Lung (tissue), 12 donors: ENCODE measurements around the gene EIF3K. TPM values are rescaled to one million over a fixed set of nuclear protein-coding genes. Genes with fewer than 3 reads are reported as not detected.
"Not testable (repeated sequence)": the region's sequence is repeated elsewhere in the genome, so short reads cannot be mapped to it uniquely, and the experiment has no call there.

Source experiments
- ATAC-seq: fragments of 200-7000 bp; cut with Tn5 transposase; one replicate; pipeline ENCODE4 v1.9.1; 2020; ENCODE audit warnings: moderate number of reproducible peaks; ENCODE audit not compliant: insufficient read depth, low FRiP score
- DNase-seq, 3 donors: peaks; one replicate each; pipeline ENCODE4 v3.0.0-alpha.2; 2013 to 2017
- H3K27ac ChIP-seq, 2 donors: one replicate each; pipeline ENCODE4 v1.5.1; 2013; ENCODE audit warnings: mild to moderate bottlenecking in 2 of 2, moderate library complexity in 2 of 2, control low read depth in 1 of 2, inconsistent platforms in 1 of 2, low read depth in 1 of 2, low read length in 1 of 2
- H3K27me3 ChIP-seq, 3 donors: one replicate each; pipeline ENCODE4 v1.5.1; 2013; ENCODE audit warnings: low read length in 2 of 3; ENCODE audit not compliant: control insufficient read depth in 3 of 3, insufficient read depth in 3 of 3
- H3K36me3 ChIP-seq, 4 donors: one replicate each; pipeline ENCODE4 v1.5.1; 2013; ENCODE audit warnings: low read length in 4 of 4, mild to moderate bottlenecking in 1 of 4, moderate library complexity in 1 of 4; ENCODE audit not compliant: control insufficient read depth in 4 of 4, insufficient read depth in 4 of 4
- H3K4me1 ChIP-seq, 5 donors: one replicate each; pipeline ENCODE4 v1.5.1; 2013; ENCODE audit warnings: low read length in 5 of 5, mild to moderate bottlenecking in 2 of 5, moderate library complexity in 1 of 5; ENCODE audit not compliant: control insufficient read depth in 5 of 5, insufficient read depth in 5 of 5
- H3K4me3 ChIP-seq: one replicate; pipeline ENCODE4 v1.5.1; 2013; ENCODE audit warnings: mild to moderate bottlenecking, control low read depth, moderate library complexity
- H3K9ac ChIP-seq, 2 donors: one replicate each; pipeline ENCODE4 v1.5.1; 2013; ENCODE audit warnings: low read length in 2 of 2, control low read depth in 1 of 2; ENCODE audit not compliant: insufficient read depth in 1 of 2
- H3K9me3 ChIP-seq, 4 donors: one replicate each; pipeline ENCODE4 v1.5.1; 2013; ENCODE audit warnings: low read length in 3 of 4, mild to moderate bottlenecking in 1 of 4, moderate library complexity in 1 of 4; ENCODE audit not compliant: control insufficient read depth in 4 of 4, insufficient read depth in 3 of 4
- CTCF ChIP-seq: IDR thresholded peaks from 2 replicates; pipeline ENCODE4 v1.5.1; 2012; ENCODE audit warnings: mild to moderate bottlenecking; ENCODE audit errors: control extremely low read depth, extremely low read depth
- WGBS, 2 donors: extraction: QIAGEN DNeasy Blood & Tissue Kit; methylation state at CpG; one replicate each; pipeline ENCODE4 v1.1.7; 2013; 5-methylcytosine and 5-hydroxymethylcytosine counted together
- polyA plus RNA-seq, 2 donors: library from polyadenylated mRNA; stranded (reverse); fragments of 200-250 nt; gene quantifications; one replicate each; pipeline ENCODE4 v1.2.1, GENCODE V29; 2013
- total RNA-seq, 2 donors: library from RNA; depleted of rRNA in 1 of 2; stranded (reverse); fragments of >200 nt in 1 of 2; gene quantifications; one replicate each; pipeline ENCODE4 v1.2.1, GENCODE V29; 2014 to 2021
- donor health status: control.
- donor health status: control.
- donor health status: Bipolar disorder and iron deficiency.
- donor health status: healthy.
- donor health status: DM: yes; HTN: yes; CAD: no.

EIF3K gene
- total and polyA plus RNA-seq, 4 donors: 142 to 344 (median 255) TPM

- H3K9ac ChIP-seq: no peak overlapping the region
- ATAC-seq: no peak
- peaks cover 18 to 54% (median 35%) of the 10 kb centered on the region in 4 donors for H3K36me3 ChIP-seq
- DNase-seq: no peak
- 86 to 92% methylated on average over 3 of the region's 3 CpGs for WGBS, 2 donors
- H3K9me3 ChIP-seq: no peaks in the 10 kb centered on the region
- H3K4me1 ChIP-seq: peaks cover 2 to 5% (median 4%) of the 10 kb centered on the region in 5 donors
- H3K4me3 ChIP-seq: no peak overlapping the region
- no peak overlapping the region for H3K27ac ChIP-seq
- no peaks in the 10 kb centered on the region for H3K27me3 ChIP-seq
- no peak for TF ChIP-seq CTCF
These were observed 5.8 kb downstream of the EIF3K start for GRCh38 chr19:38624822-38625221.

- ATAC-seq (no peak), DNase-seq (no peak)
- WGBS, 2 donors: 94 to 97% methylated on average over 4 of the region's 4 CpGs
- no peak for TF ChIP-seq CTCF
- Histone ChIP-seq H3K9me3 (no peaks in the 10 kb centered on the region), H3K27ac (no peak overlapping the region), H3K27me3 (no peaks in the 10 kb centered on the region), H3K36me3 (peaks cover 17 to 48% (median 30%) of the 10 kb centered on the region in 4 donors), H3K4me1 (no peaks in the 10 kb centered on the region), H3K9ac (no peak overlapping the region), H3K4me3 (no peak overlapping the region)
These were observed 7.4 kb downstream of the EIF3K start for GRCh38 chr19:38626401-38626800.

- peaks cover 0 to 2% (median 0%) of the 10 kb centered on the region in 4 donors for H3K9me3 ChIP-seq
- TF ChIP-seq CTCF: no peak
These were observed 10.6 kb downstream of the EIF3K start for GRCh38 chr19:38629568-38629967.

DNA sequence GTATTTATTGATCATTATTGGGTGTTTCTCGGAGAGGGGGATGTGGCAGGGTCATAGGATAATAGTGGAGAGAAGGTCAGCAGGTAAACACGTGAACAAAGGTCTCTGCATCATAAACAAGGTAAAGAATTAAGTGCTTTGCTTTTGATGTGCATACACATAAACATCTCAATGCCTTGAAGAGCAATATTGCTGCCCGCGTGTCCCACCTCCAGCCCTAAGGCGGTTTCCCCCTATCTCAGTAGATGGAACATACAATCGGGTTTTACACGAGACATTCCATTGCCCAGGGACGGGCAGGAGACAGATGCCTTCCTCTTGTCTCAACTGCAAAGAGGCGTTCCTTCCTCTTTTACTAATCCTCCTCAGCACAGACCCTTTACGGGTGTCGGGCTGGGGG is 12.3 kb downstream of the EIF3K start:
- Histone ChIP-seq H3K27ac (peak overlapping the region in 1 of 2 donors; percentile 49), H3K36me3 (peaks cover 8 to 30% (median 21%) of the 10 kb centered on the region in 4 donors)
- WGBS, 2 donors: 38 to 49% methylated on average over 11 of the region's 11 CpGs
- H3K27me3 ChIP-seq, H3K4me3 ChIP-seq, ATAC-seq, H3K9me3 ChIP-seq, H3K4me1 ChIP-seq, DNase-seq, H3K9ac ChIP-seq: not testable (repeated sequence)

More at GRCh38 chr19:38629568-38629967, 10.6 kb downstream of the EIF3K start:
- Histone ChIP-seq H3K4me3 (no peak overlapping the region), H3K4me1 (no peaks in the 10 kb centered on the region), H3K36me3 (peaks cover 8 to 42% (median 20%) of the 10 kb centered on the region in 4 donors), H3K9ac (no peak overlapping the region), H3K27me3 (no peaks in the 10 kb centered on the region), H3K27ac (no peak overlapping the region)
- WGBS, 2 donors: 90 to 98% methylated on average over 6 of the region's 6 CpGs
- DNase-seq: no peak
- ATAC-seq: no peak

- H3K4me1 ChIP-seq, ATAC-seq, H3K27me3 ChIP-seq, H3K9ac ChIP-seq, H3K9me3 ChIP-seq, DNase-seq, H3K4me3 ChIP-seq: not testable (repeated sequence)
- Histone ChIP-seq H3K27ac (peak overlapping the region in 1 of 2 donors; percentile 59), H3K36me3 (peaks cover 8 to 26% (median 20%) of the 10 kb centered on the region in 4 donors)
- WGBS, 2 donors: 59 to 77% methylated on average over 7 of the region's 7 CpGs
These were observed 13.0 kb downstream of the EIF3K start for GRCh38 chr19:38631811-38632475.
